ENCODE results near the gene CTR9.
"Not testable (repeated sequence)": the region's sequence is repeated elsewhere in the genome, so short reads cannot be mapped to it uniquely, and the experiment has no call there.

The CTR9 gene

DNA sequence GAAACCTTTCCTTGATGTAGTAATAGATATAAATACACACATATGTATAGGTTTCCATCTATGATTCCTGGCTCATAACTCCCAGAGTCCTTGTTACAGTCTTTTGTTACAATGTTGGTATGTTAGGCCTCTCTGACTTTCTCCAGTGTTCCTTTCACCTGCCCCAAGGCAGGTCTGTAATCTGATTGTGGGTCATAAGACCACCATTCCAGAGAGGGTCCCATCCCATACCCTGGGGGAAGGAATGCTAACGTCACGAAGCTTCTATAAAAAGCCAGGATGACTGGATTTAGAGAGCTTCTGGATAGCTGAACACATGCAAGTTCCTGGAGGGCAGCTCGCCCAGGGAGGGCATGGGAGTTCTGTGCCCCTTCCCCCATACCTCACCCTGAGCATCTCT, 71.4 kb downstream of the CTR9 start:
- DNase-seq (ENCODE audit: low read depth) = not testable (repeated sequence)

DNA sequence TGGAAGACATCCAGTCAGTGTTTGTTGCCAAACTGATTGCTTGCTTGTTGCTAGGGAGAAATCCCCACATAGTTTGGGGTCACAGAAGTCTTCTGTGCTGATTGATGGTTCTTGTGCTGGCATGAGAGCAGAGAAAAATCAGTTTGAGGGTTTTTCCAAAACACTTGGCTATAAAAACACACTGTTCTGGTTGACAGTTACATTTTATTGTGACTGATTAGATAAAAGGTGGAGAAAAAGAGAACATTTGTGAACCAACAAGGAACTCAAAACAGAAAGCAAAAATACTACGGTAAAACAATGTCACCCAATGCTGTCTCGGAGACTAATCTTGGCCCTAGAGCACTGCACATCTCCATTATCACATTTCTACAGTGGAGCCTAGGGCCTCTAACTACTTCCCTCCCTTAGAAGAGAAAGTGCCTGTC, 72.1 kb downstream of the CTR9 start:
- DNase-seq (ENCODE audit: low read depth) = no peak

DNA sequence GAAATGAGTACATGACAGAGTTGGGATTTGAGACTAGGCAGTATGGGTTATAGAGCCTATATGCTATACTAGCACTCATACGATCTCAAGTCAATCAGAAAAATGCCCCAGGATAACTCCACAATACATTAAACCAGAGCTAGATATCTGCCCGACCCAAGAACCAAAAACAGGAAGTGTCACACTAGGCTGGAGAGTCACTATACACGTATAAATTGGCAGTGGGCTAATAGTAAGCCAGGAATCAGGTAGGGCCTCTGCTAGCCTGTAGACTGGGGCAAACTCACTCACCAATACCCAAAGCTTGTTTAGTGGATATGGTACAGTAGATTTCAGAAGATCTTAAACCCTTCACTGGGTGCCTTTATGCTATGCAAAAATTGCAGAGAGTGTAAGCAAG, 73.8 kb downstream of the CTR9 start:
- DNase-seq (ENCODE audit: low read depth) = no peak

DNA sequence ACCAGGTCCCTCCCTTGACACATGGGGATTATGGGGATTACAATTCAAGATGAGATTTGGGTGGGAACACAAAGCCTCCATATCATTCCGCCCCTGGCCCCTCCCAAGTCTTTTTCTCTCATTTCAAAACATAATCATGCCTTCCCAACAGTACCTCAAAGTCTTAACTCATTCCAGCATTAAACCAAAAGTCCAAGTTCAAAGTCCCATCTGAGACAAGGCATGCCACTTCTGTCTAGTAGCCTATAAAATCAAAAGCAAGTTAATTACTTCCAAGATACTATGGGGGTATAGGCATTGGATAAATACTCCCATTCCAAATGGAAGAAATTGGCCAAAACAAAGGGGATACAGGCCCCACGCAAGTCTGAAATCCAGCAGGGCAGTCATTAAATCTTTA, 77.4 kb downstream of the CTR9 start:
- no peak for DNase-seq (ENCODE audit: low read depth)

DNA sequence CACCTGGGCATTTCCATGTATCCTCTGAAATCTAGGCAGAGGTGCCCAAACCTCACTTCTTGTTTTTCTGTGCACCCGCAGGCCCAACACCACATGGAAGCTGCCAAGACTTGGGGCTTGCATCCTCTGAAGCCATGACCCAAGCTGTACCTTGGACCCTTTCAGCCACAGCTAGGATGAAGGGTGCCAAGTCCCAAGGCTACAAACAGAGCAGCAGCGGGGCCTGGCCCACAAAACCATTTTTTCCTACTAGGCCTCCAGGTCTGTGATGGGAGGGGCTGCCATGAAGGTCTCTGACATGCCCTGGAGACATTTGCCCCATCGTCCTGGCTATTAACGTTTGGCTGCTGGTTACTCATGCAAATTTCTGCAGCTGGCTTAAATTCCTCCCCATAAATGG, 78.1 kb downstream of the CTR9 start:
- DNase-seq (ENCODE audit: low read depth) = no peak

Measured in activated T-cell treated with anti-CD3 and anti-CD28 coated beads for 48 hours (primary cell).